Mesothelial cell of epicardium (in vitro differentiated cells): ENCODE results near the gene CCDC191. TPM values are rescaled to one million over a fixed set of nuclear protein-coding genes. Genes with fewer than 3 reads are reported as not detected.
A peak's percentile ranks its signal among the peaks of the same experiment; 100 is the strongest.

Experiments
- DNase-seq, 2 experiments: peaks; one replicate each; pipeline ENCODE4 v3.0.0; 2021; ENCODE audit warnings: low spot score in 2 of 2; ENCODE audit not compliant: unreplicated experiment in 2 of 2
- H3K27ac Mint-ChIP-seq: 2 replicates; pipeline ENCODE4 v1.8.0; 2021; ENCODE audit warnings: mixed read lengths
- H3K27me3 Mint-ChIP-seq: 2 replicates; pipeline ENCODE4 v1.8.0; 2021; ENCODE audit warnings: low read depth, mixed read lengths
- H3K36me3 Mint-ChIP-seq: 2 replicates; pipeline ENCODE4 v1.8.0; 2021; ENCODE audit warnings: mixed read lengths
- H3K4me1 Mint-ChIP-seq: 2 replicates; pipeline ENCODE4 v1.8.0; 2021; ENCODE audit warnings: mixed read lengths
- H3K4me3 Mint-ChIP-seq: 2 replicates; pipeline ENCODE4 v1.8.0; 2021; ENCODE audit warnings: mild to moderate bottlenecking, moderate library complexity, mixed read lengths
- H3K9me3 Mint-ChIP-seq: 2 replicates; pipeline ENCODE4 v1.8.0; 2021; ENCODE audit warnings: mixed read lengths
- total RNA-seq: library from RNA; stranded (reverse); gene quantifications from 3 replicates; pipeline ENCODE4 v1.2.1, GENCODE V29; 2021
- TF ChIP-seq, protein P1 (sequence below): fragments of 200-600 bp; sonication (generic); IDR thresholded peaks from one replicate; pipeline ENCODE4 v1.5.0; 2021; ENCODE audit warnings: antibody characterized with exemption; ENCODE audit not compliant: unreplicated experiment

CCDC191 gene
- total RNA-seq, 1 donor from 2014 or later, result 10.3 TPM

DNA sequence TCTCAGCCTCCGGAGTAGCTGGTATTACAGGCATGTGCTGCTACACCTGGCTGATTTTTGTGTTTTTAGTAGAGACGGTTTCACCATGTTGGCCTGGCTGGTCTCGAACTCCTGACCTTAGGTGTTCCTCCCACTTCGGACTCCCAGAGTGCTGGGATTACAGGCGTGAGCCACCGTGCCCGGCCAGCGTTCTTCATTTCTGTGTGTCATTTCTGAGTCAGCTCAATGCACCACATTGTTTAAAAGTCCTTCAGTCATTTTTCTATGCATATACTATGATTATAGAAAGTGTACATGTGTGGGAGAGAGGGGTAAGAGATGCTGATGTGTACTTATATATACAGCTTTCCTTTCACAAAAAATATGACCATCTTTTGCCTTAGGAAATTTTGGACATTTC, 2.3 kb upstream of the CCDC191 start:
- TF ChIP-seq, protein P1, sequence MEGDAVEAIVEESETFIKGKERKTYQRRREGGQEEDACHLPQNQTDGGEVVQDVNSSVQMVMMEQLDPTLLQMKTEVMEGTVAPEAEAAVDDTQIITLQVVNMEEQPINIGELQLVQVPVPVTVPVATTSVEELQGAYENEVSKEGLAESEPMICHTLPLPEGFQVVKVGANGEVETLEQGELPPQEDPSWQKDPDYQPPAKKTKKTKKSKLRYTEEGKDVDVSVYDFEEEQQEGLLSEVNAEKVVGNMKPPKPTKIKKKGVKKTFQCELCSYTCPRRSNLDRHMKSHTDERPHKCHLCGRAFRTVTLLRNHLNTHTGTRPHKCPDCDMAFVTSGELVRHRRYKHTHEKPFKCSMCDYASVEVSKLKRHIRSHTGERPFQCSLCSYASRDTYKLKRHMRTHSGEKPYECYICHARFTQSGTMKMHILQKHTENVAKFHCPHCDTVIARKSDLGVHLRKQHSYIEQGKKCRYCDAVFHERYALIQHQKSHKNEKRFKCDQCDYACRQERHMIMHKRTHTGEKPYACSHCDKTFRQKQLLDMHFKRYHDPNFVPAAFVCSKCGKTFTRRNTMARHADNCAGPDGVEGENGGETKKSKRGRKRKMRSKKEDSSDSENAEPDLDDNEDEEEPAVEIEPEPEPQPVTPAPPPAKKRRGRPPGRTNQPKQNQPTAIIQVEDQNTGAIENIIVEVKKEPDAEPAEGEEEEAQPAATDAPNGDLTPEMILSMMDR, result no peak
- Mint-ChIP-seq H3K27me3 (no peaks in the 10 kb centered on the region), H3K27ac (no peak overlapping the region), H3K36me3 (no peaks in the 10 kb centered on the region), H3K4me3 (peak overlapping the region; percentile 40), H3K4me1 (peaks cover 28% of the 10 kb centered on the region), H3K9me3 (no peaks in the 10 kb centered on the region)
- no peak for DNase-seq

DNA sequence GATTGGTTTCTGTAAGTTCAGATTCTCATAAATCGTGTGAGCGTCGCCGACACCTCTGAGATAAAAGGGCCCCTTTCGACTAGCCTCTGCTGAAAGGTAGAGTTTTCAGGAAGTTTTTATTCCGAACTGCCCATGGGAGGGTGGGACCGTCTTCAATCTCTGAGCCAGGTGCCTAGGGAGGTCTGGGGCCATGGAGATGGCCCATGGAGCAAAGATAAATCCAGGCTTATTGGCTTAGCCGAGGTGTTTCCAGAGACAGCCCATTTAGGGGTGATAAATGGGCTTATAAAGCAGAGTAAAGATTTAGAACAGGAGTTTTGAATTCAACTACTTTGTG, 653 bp upstream of the CCDC191 start:
- no peaks in the 10 kb centered on the region for H3K36me3 Mint-ChIP-seq

DNA sequence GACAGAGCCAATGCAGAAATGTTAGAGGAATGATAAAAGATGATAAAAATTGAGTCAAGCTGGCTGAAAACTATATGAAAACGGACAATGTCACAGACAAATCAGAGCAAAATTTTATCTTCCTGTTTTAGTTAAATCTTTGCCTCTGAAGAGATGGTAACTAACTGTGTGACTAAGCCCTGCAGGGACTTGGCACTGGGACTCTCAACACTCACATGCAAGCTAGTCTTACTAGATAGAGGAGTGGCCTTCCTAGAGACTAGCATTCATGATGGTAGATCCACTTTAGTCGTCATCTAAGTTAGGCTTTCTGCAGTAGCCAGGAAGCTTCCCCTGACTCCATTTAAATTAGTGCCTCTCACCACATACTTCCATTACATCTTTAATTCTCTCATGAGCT, 4.1 kb downstream of the CCDC191 start:
- TF ChIP-seq, protein P1, result no peak

More for the DNA sequence above, 653 bp upstream of the CCDC191 start:
- H3K27me3 Mint-ChIP-seq, result no peaks in the 10 kb centered on the region
- TF ChIP-seq, protein P1, result no peak
- peaks cover 28% of the 10 kb centered on the region for H3K4me1 Mint-ChIP-seq
- H3K9me3 Mint-ChIP-seq, result no peaks in the 10 kb centered on the region
- no peak for DNase-seq
- H3K27ac Mint-ChIP-seq, result peak overlapping the region; percentile 98
- peak overlapping the region; percentile 94 for H3K4me3 Mint-ChIP-seq

DNA sequence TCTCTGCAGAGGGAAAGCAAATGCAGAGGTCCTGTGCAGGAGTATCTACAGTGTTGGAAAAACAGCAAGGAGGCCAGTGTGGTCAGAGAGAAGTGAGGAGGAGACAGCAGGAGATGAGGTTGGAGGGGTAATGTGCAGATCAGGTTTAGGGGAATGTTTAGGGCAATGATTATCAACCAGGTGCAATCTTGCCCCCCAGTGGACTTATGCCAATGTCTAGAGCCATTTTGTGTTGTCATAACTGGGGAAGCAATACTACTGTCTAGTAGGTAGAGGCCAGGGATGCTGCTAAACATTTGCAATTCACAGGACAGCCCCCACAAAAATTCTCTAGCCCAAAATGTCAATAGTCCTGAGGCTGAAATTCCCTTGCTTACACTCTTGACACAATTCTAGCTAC, 13.1 kb downstream of the CCDC191 start:
- DNase-seq, result no peak
- TF ChIP-seq, protein P1, result no peak
- Mint-ChIP-seq H3K27me3 (no peaks in the 10 kb centered on the region), H3K36me3 (peaks cover 4% of the 10 kb centered on the region), H3K9me3 (no peaks in the 10 kb centered on the region), H3K4me1 (no peaks in the 10 kb centered on the region), H3K4me3 (no peak overlapping the region), H3K27ac (no peak overlapping the region)

More for the DNA sequence above, 4.1 kb downstream of the CCDC191 start:
- no peak overlapping the region for H3K27ac Mint-ChIP-seq
- peaks cover 11% of the 10 kb centered on the region for H3K4me1 Mint-ChIP-seq
- no peak for DNase-seq
- H3K9me3 Mint-ChIP-seq, result no peaks in the 10 kb centered on the region
- H3K4me3 Mint-ChIP-seq, result no peak overlapping the region
- H3K36me3 Mint-ChIP-seq, result no peaks in the 10 kb centered on the region
- no peaks in the 10 kb centered on the region for H3K27me3 Mint-ChIP-seq

DNA sequence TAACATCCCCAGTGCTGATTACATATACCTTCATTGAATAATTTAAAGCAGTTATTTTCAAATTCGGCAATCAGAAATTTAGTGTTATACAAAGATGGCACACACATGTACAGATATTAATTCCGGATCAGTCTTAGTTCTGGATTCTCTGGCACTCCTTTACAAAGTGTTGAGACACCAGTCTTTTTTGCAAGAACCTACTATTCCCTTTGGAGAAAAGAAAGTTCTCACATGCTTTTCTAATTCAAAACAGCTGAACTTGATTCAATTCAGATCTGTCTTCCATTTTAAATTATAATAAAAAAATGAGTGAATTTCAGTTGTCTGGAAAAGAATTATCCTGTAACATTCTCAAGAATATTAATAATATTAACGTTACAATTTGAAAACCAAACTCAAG, 20.4 kb downstream of the CCDC191 start:
- DNase-seq, result no peak
- peaks cover 13% of the 10 kb centered on the region for H3K36me3 Mint-ChIP-seq
- no peak overlapping the region for H3K27ac Mint-ChIP-seq
- TF ChIP-seq, protein P1, result no peak
- H3K27me3 Mint-ChIP-seq, result no peaks in the 10 kb centered on the region
- no peaks in the 10 kb centered on the region for H3K9me3 Mint-ChIP-seq
- no peaks in the 10 kb centered on the region for H3K4me1 Mint-ChIP-seq
- no peak overlapping the region for H3K4me3 Mint-ChIP-seq
